Suprapubic skin (tissue), 4 donors: ENCODE data around the gene ARHGAP18. TPM values are rescaled to one million over a fixed set of nuclear protein-coding genes. Genes with fewer than 3 reads are reported as not detected.

Experiments used
- DNase-seq, 2 donors: peaks; one replicate each; pipeline ENCODE4 v3.0.0-alpha.2; 2019; ENCODE audit warnings: low spot score in 2 of 2
- H3K27ac ChIP-seq: fragments of 200-600 bp; sonication (generic); one replicate; pipeline ENCODE4 v1.5.1; 2019
- H3K27me3 ChIP-seq: fragments of 200-600 bp; sonication (generic); one replicate; pipeline ENCODE4 v1.5.1; 2019
- H3K36me3 ChIP-seq: fragments of 200-600 bp; sonication (generic); one replicate; pipeline ENCODE4 v1.5.1; 2019
- H3K4me1 ChIP-seq: fragments of 200-600 bp; sonication (generic); one replicate; pipeline ENCODE4 v1.5.1; 2019
- H3K4me3 ChIP-seq: fragments of 200-600 bp; sonication (generic); one replicate; pipeline ENCODE4 v1.5.1; 2019; ENCODE audit warnings: mild to moderate bottlenecking
- H3K9me3 ChIP-seq: fragments of 200-600 bp; sonication (generic); one replicate; pipeline ENCODE4 v1.5.1; 2019
- EP300 ChIP-seq: sonication (generic); formaldehyde crosslinking; IDR thresholded peaks from one replicate; pipeline ENCODE4 v1.6.1; 2017; ENCODE audit warnings: antibody characterized with exemption
- POLR2A ChIP-seq, 2 donors: fragments of 450-650 bp; IDR thresholded peaks; one replicate each; pipeline ENCODE4 v1.6.1; 2017; ENCODE audit warnings: antibody characterized with exemption in 2 of 2, mild to moderate bottlenecking in 2 of 2, moderate library complexity in 2 of 2
- POLR2AphosphoS5 ChIP-seq, 3 donors: sonication (generic); formaldehyde crosslinking; IDR thresholded peaks; one replicate each; pipeline ENCODE4 v1.6.1; 2017; ENCODE audit warnings: antibody characterized with exemption in 3 of 3
- WGBS: methylation state at CpG from one replicate; pipeline ENCODE4 v1.1.5; 2018; 5-methylcytosine and 5-hydroxymethylcytosine counted together
- total RNA-seq, 4 donors: library from RNA; depleted of rRNA; stranded (reverse); fragments of >200 nt; gene quantifications; one replicate each; pipeline ENCODE4 v1.1.0, GENCODE V29; 2016
- TF ChIP-seq, protein P1 (sequence below), 2 donors: fragments of 200-600 bp in 1 of 2; fragments of 450-650 bp in 1 of 2; sonication (generic) in 1 of 2; IDR thresholded peaks; one replicate each; pipeline ENCODE4 v1.5.1; 2016 to 2019; ENCODE audit warnings: antibody characterized with exemption in 2 of 2, mild to moderate bottlenecking in 1 of 2, moderate library complexity in 1 of 2

ARHGAP18 gene
- total RNA-seq, 4 donors from 2014 or later = 7.1 to 14.2 (median 11.0) TPM

- H3K4me1 ChIP-seq = peaks cover 26% of the 10 kb centered on the region
- H3K9me3 ChIP-seq = no peaks in the 10 kb centered on the region
- H3K36me3 ChIP-seq = no peaks in the 10 kb centered on the region
- no peak for DNase-seq
- 90% methylated on average over 3 of the region's 3 CpGs for WGBS
- H3K27me3 ChIP-seq = no peaks in the 10 kb centered on the region
- no peak overlapping the region for H3K4me3 ChIP-seq
- TF ChIP-seq EP300 (no peak), POLR2A (IDR thresholded peaks at IDR 0.05) (no peak), POLR2AphosphoS5 (IDR thresholded peaks at IDR 0.05) (no peak)
- TF ChIP-seq, protein P1, sequence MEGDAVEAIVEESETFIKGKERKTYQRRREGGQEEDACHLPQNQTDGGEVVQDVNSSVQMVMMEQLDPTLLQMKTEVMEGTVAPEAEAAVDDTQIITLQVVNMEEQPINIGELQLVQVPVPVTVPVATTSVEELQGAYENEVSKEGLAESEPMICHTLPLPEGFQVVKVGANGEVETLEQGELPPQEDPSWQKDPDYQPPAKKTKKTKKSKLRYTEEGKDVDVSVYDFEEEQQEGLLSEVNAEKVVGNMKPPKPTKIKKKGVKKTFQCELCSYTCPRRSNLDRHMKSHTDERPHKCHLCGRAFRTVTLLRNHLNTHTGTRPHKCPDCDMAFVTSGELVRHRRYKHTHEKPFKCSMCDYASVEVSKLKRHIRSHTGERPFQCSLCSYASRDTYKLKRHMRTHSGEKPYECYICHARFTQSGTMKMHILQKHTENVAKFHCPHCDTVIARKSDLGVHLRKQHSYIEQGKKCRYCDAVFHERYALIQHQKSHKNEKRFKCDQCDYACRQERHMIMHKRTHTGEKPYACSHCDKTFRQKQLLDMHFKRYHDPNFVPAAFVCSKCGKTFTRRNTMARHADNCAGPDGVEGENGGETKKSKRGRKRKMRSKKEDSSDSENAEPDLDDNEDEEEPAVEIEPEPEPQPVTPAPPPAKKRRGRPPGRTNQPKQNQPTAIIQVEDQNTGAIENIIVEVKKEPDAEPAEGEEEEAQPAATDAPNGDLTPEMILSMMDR (IDR thresholded peaks at IDR 0.05) = no peak
- H3K27ac ChIP-seq = no peak overlapping the region
These were observed 13.1 kb downstream of the ARHGAP18 start for GRCh38 chr6:129696843-129697242.

DNA sequence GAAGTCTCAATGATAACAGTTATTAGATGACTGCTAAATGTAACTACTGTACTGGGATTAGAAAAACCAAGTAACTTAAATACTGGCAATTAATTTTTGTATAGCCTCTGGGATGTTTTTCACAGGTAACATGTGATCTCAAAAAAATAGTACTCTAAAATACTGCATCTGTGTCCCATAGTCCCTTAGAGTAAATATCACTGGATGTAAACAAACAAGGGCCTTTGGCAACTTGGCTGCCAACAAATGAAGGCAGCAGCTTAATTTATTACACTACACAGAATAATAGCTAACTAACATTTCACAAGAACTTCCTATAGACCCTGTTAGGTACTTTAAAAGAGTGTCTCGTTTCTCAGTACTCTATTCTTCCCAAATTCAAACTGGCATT, 14.0 kb downstream of the ARHGAP18 start:
- Histone ChIP-seq H3K4me3 (no peak overlapping the region), H3K9me3 (no peaks in the 10 kb centered on the region), H3K27me3 (no peaks in the 10 kb centered on the region), H3K27ac (no peak overlapping the region), H3K4me1 (peaks cover 28% of the 10 kb centered on the region), H3K36me3 (no peaks in the 10 kb centered on the region)
- WGBS = 66% methylated on average over 1 of the region's 1 CpG
- no peak for TF ChIP-seq POLR2AphosphoS5 (IDR thresholded peaks at IDR 0.05)
- TF ChIP-seq POLR2A (IDR thresholded peaks at IDR 0.05) = no peak
- TF ChIP-seq, protein P1 (IDR thresholded peaks at IDR 0.05) = no peak
- TF ChIP-seq EP300 = no peak
- DNase-seq = no peak

- peaks cover 23% of the 10 kb centered on the region for H3K4me1 ChIP-seq
- H3K9me3 ChIP-seq = no peaks in the 10 kb centered on the region
- no peak for DNase-seq
- H3K27me3 ChIP-seq = no peaks in the 10 kb centered on the region
- H3K4me3 ChIP-seq = no peak overlapping the region
- TF ChIP-seq EP300 (no peak), POLR2A (IDR thresholded peaks at IDR 0.05) (no peak), POLR2AphosphoS5 (IDR thresholded peaks at IDR 0.05) (no peak)
- TF ChIP-seq, protein P1 (IDR thresholded peaks at IDR 0.05) = no peak
- no peak overlapping the region for H3K27ac ChIP-seq
- H3K36me3 ChIP-seq = no peaks in the 10 kb centered on the region
- WGBS = 50% methylated on average over 3 of the region's 3 CpGs
These were observed 14.5 kb downstream of the ARHGAP18 start for GRCh38 chr6:129695373-129696027.

GRCh38 chr6:129694036-129694435, 15.9 kb downstream of the ARHGAP18 start:
- WGBS = 91% methylated on average over 2 of the region's 2 CpGs
- Histone ChIP-seq H3K27ac (no peak overlapping the region), H3K4me3 (no peak overlapping the region), H3K9me3 (no peaks in the 10 kb centered on the region), H3K27me3 (no peaks in the 10 kb centered on the region), H3K4me1 (peaks cover 17% of the 10 kb centered on the region), H3K36me3 (no peaks in the 10 kb centered on the region)
- DNase-seq = no peak
- TF ChIP-seq POLR2AphosphoS5 (IDR thresholded peaks at IDR 0.05) (no peak), EP300 (no peak), POLR2A (IDR thresholded peaks at IDR 0.05) (no peak)
- TF ChIP-seq, protein P1 (IDR thresholded peaks at IDR 0.05) = no peak

DNA sequence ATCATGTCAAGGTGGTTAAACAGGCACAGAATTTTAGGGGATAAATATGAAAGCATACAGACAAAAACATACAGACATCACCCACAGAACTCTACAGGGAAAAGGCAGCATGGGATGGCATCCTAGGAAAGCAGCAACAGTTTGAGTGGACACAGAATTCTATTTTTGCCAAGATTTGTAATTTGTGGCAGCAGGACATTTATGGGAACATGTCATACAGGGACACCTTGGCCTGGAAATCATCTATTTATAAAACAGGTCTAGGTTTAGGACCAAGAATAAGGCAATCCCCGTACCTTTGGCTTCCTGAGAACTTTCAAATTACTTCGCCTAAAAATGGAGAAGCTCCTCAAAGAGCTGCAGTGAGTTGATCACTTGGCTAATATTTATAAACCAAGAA, 17.5 kb downstream of the ARHGAP18 start:
- Histone ChIP-seq H3K4me3 (no peak overlapping the region), H3K27me3 (no peaks in the 10 kb centered on the region), H3K27ac (no peak overlapping the region), H3K4me1 (peaks cover 20% of the 10 kb centered on the region), H3K36me3 (no peaks in the 10 kb centered on the region), H3K9me3 (no peaks in the 10 kb centered on the region)
- TF ChIP-seq, protein P1 (IDR thresholded peaks at IDR 0.05) = no peak
- no peak for DNase-seq
- WGBS = 86% methylated on average over 2 of the region's 2 CpGs
